Choroid plexus epithelial cell (primary cell): ENCODE results near the gene SLC27A3.

Experiments
- DNase-seq: peaks from one replicate; pipeline ENCODE4 v3.0.0-alpha.2; 2010; ENCODE audit warnings: low read depth
- H3K4me3 ChIP-seq: 2 replicates; pipeline ENCODE4 v1.5.1; 2011; ENCODE audit warnings: low read depth, mild to moderate bottlenecking, control low read depth, low read length, moderate library complexity
- TF ChIP-seq, protein P1 (sequence below): conservative IDR thresholded peaks from 2 replicates; pipeline ENCODE4 v1.5.1; 2011; ENCODE audit warnings: low read depth, mild to moderate bottlenecking, control low read depth, inconsistent platforms, low read length, moderate library complexity

SLC27A3 gene

GRCh38 chr1:153796786-153797659, 21.8 kb downstream of the SLC27A3 start:
- TF ChIP-seq, protein P1, sequence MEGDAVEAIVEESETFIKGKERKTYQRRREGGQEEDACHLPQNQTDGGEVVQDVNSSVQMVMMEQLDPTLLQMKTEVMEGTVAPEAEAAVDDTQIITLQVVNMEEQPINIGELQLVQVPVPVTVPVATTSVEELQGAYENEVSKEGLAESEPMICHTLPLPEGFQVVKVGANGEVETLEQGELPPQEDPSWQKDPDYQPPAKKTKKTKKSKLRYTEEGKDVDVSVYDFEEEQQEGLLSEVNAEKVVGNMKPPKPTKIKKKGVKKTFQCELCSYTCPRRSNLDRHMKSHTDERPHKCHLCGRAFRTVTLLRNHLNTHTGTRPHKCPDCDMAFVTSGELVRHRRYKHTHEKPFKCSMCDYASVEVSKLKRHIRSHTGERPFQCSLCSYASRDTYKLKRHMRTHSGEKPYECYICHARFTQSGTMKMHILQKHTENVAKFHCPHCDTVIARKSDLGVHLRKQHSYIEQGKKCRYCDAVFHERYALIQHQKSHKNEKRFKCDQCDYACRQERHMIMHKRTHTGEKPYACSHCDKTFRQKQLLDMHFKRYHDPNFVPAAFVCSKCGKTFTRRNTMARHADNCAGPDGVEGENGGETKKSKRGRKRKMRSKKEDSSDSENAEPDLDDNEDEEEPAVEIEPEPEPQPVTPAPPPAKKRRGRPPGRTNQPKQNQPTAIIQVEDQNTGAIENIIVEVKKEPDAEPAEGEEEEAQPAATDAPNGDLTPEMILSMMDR, result peak; percentile 86
- no peak overlapping the region for H3K4me3 ChIP-seq
- DNase-seq, result peak; percentile 81

DNA sequence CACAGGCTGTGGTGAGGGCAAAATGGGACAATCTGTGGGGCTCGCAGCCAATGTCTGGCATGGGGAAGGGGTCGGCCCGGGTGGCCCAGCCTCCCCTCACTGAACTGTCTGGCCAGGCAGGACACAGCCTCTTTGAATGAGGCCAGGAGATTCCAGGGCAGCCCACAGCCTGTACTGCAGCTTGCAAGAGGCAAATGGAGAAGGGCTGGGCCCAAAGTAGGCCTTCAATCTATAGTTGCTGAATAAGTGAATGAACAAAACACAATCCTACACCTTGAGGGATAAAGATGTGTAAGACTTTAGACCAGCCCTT, 23.2 kb downstream of the SLC27A3 start:
- DNase-seq, result no peak
- TF ChIP-seq, protein P1, result no peak
- H3K4me3 ChIP-seq, result no peak overlapping the region

DNA sequence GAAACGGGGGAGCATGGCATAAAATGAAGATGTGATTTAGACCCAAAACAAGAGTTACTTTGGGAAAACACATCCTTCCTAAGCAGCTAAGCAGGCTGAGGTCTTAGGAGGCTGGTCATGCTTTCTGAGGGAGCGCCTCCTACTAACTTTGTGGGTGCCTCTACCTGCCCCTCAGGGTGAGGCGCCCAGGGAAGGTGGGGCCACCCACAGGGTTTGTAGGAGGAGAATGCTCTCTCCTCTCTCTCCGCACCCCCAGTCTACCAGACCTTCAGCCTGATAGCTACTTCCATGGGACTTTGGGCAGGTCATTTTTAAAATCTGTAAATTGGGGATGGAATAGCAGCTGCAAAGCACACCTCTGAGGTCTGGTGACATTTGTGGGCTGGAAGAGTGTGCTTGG, 23.8 kb downstream of the SLC27A3 start:
- no peak overlapping the region for H3K4me3 ChIP-seq
- DNase-seq, result no peak
- TF ChIP-seq, protein P1, result no peak

DNA sequence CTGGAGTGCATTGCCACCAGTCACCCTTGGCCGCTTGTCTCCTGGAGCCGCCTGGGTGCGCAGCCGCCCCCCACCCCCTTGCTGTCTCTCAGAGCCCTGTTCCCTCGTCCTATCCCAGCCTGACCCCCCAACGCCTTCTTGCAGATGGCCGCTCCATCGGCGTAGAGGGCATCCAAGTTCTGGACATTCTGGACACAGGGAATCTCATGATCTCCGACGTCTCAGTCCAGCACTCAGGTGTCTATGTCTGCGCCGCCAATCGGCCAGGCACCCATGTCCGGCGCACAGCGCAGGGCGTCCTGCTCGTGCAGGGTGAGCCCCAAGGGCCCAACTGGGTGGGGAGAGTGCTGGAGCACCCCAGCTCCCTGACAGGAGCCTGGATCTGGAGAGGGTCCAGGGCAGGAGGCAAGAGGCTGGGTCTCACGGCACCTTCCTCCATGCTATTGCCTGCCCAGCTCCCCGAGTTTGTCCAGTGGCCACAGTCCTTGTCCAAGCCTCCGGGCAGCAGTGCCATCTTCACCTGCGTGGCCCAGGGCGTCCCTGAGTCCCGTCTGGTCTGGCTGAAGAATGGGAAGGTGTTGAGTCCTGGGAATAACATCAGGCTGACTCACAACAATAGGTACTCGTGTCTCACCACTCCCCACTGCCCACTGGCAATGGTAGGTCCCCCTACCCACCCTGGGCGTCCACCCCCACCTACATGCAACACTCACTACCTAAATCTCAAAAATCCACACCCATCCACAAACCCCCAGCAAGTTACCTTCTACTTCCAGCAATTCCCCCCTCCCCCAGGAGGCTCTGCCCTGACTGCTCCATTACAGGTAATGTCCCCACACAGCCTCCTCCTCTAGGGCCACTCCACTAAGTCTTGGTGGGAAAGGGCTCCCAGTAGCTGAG, 24.6 kb downstream of the SLC27A3 start:
- TF ChIP-seq, protein P1, result no peak
- no peak for DNase-seq
- H3K4me3 ChIP-seq, result no peak overlapping the region

DNA sequence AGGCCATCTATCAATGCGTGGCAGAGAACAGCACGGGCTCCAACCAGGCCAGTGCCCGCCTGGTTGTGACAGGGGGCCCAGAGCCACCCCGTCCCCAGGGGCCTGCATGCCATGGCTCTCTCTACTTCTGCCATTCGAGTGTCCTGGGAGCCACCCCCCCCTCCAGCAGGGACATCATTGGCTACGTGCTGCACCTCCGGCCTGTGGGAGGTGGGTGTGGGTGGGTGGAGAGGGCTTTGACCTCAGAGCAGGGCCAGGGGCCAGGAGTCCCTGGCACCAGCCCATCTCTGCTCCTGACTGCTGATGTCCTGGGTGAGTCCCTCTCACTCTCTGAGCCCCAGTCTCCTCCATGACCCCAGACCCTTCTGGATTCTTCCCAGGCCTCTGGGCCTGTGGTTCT, 25.3 kb downstream of the SLC27A3 start:
- H3K4me3 ChIP-seq, result no peak overlapping the region
- no peak for DNase-seq
- TF ChIP-seq, protein P1, result no peak

DNA sequence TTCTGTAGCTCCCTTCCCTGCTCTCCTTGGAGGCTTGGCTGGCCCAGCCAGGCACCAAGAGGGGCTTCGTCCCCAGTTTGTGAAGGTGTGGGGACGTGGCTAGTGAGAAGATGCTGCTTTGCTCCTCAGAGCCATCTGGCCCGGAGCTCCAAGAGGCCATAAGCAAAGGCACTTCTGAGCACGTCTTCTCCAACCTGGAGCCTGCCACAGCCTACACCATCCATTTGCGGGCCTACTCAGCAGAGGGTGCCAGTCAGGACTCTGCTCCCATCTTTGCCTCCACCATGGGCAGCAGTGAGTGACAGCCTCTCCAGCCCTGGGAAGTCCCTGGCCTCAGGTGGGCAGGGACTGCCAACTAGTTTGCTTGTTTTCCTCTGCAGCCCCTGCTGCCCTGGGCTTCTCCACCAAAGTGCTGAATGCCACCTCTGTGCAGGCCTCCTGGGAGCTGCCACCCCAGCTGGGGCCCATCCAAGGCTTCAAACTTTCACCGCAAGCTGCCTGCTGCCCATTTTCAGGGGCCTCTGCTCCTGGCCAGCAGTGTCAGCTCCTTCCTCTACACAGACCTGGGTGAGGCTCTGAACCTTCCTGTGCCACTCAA, 25.9 kb downstream of the SLC27A3 start:
- no peak for DNase-seq
- H3K4me3 ChIP-seq, result no peak overlapping the region
- TF ChIP-seq, protein P1, result no peak
